GM12874 (cell line): Measurements from ENCODE around the gene THTPA.

Experiments used
- CTCF ChIP-seq: IDR thresholded peaks from 2 replicates; pipeline ENCODE4 v1.5.1; 2011; ENCODE audit warnings: low read depth, mild to moderate bottlenecking, control low read depth, low read length, moderate library complexity; ENCODE audit not compliant: insufficient read depth

The THTPA gene

GRCh38 chr14:23563473-23564180 lies 7.6 kb downstream of the THTPA start:
- no peak for TF ChIP-seq CTCF

GRCh38 chr14:23564181-23564812 lies 8.2 kb downstream of the THTPA start:
- TF ChIP-seq CTCF = no peak

GRCh38 chr14:23564876-23565275 lies 8.8 kb downstream of the THTPA start:
- no peak for TF ChIP-seq CTCF

- TF ChIP-seq CTCF = no peak
Measured at GRCh38 chr14:23565626-23566025, 9.6 kb downstream of the THTPA start.

GRCh38 chr14:23566112-23566777 lies 10.2 kb downstream of the THTPA start:
- TF ChIP-seq CTCF = no peak

- TF ChIP-seq CTCF = 0 out of 2 replicates have a peak, but pooled peaks have one; percentile 5
Measured at GRCh38 chr14:23566778-23567185, 10.7 kb downstream of the THTPA start.

GRCh38 chr14:23567186-23568020 lies 11.3 kb downstream of the THTPA start, which contains the start of gene AP1G2:
Gene AP1G2 (minus strand): TSS chr14:23567791. CDS start chr14:23567314, 477 bp downstream.
- TF ChIP-seq CTCF = no peak
